GM21367 (cell line): Measurements from ENCODE around the gene PURB.
A peak's percentile ranks its signal among the peaks of the same experiment; 100 is the strongest.
"Not testable (repeated sequence)": the region's sequence is repeated elsewhere in the genome, so short reads cannot be mapped to it uniquely, and the experiment has no call there.

Source experiments
- ATAC-seq: cut with Tn5 transposase; IDR thresholded peaks from one replicate; pipeline ENCODE4 v1.9.1; 2021; ENCODE audit not compliant: unreplicated experiment

The PURB gene

GRCh38 chr7:44885394-44886317 lies at the start of gene PURB:
Gene PURB (minus strand): TSS chr7:44885530. CDS start chr7:44885348, 182 bp downstream.
- peak; percentile 76 for ATAC-seq

- ATAC-seq, result no peak
Measured at GRCh38 chr7:44935016-44935415, 49.7 kb upstream of the PURB start.

GRCh38 chr7:44934510-44934909 lies 49.2 kb upstream of the PURB start:
- ATAC-seq, result not testable (repeated sequence)

GRCh38 chr7:44930921-44931320 lies 45.6 kb upstream of the PURB start:
- ATAC-seq, result no peak

GRCh38 chr7:44922351-44922694 lies 37.0 kb upstream of the PURB start:
- no peak for ATAC-seq

GRCh38 chr7:44921607-44922350 lies 36.4 kb upstream of the PURB start:
- peak; percentile 70 for ATAC-seq

GRCh38 chr7:44920119-44920518 lies 34.8 kb upstream of the PURB start:
- no peak for ATAC-seq

- ATAC-seq, result no peak
Measured at GRCh38 chr7:44918029-44918428, 32.7 kb upstream of the PURB start.

GRCh38 chr7:44917465-44917864 lies 32.1 kb upstream of the PURB start:
- ATAC-seq, result no peak

- ATAC-seq, result no peak
Measured at GRCh38 chr7:44914992-44915607, 29.8 kb upstream of the PURB start.

- no peak for ATAC-seq
Measured at GRCh38 chr7:44912775-44913347, 27.5 kb upstream of the PURB start.

GRCh38 chr7:44911911-44912310 lies 26.6 kb upstream of the PURB start:
- ATAC-seq, result no peak

GRCh38 chr7:44909596-44910389 lies 24.5 kb upstream of the PURB start:
- no peak for ATAC-seq

- ATAC-seq, result no peak
Measured at GRCh38 chr7:44906965-44907364, 21.6 kb upstream of the PURB start.

GRCh38 chr7:44905002-44905635 lies 19.8 kb upstream of the PURB start:
- no peak for ATAC-seq

GRCh38 chr7:44899443-44899842 lies 14.1 kb upstream of the PURB start:
- ATAC-seq, result no peak

- no peak for ATAC-seq
Measured at GRCh38 chr7:44898039-44898438, 12.7 kb upstream of the PURB start.

- no peak for ATAC-seq
Measured at GRCh38 chr7:44897309-44897708, 12.0 kb upstream of the PURB start.

GRCh38 chr7:44894888-44895580 lies 9.7 kb upstream of the PURB start:
- no peak for ATAC-seq
